ENCODE measurements around the gene RBM34. TPM values are rescaled to one million over a fixed set of nuclear protein-coding genes. Genes with fewer than 3 reads are reported as not detected.

Gene RBM34
- 102 and 107 TPM in 2 replicates for total RNA-seq (2014; rRNA removed; shearing (Covaris generic))

GRCh38 chr1:235160957-235161684, at the start of gene RBM34:
TSS of gene RBM34 (minus strand) at chr1:235161250. CDS start at chr1:235161226, 24 bp downstream.

GRCh38 chr1:235128456-235129328, 32.4 kb downstream of the RBM34 start, which contains the start of gene TOMM20:
TSS of gene TOMM20 (minus strand) at chr1:235128837. CDS start at chr1:235128715, 122 bp downstream.

Small RNA genes lying within 50 kb of the gene (small RNA-seq; reads per million reads assigned to genes)
- gene AL732292.1 (not detected), gene MIR4753 (not detected), gene SNORA14B (1.8 reads per million, percentile 71 among the genes with 10 or more reads in this experiment)

Other genes with a start within 250 kb of the RBM34 start
- 153 and 155 TPM in 2 replicates for gene TOMM20, start 32.4 kb downstream of the RBM34 start, total RNA-seq (2014; rRNA removed; shearing (Covaris generic))
- 30.5 and 43.0 TPM in 2 replicates for gene ARID4B, start 166.9 kb upstream of the RBM34 start, total RNA-seq (2014; rRNA removed; shearing (Covaris generic))
- 18.8 and 20.1 TPM in 2 replicates for gene GGPS1, start 167.3 kb upstream of the RBM34 start, total RNA-seq (2014; rRNA removed; shearing (Covaris generic))
- 55.7 and 57.8 TPM in 2 replicates for gene TBCE, start 206.2 kb upstream of the RBM34 start, total RNA-seq (2014; rRNA removed; shearing (Covaris generic))

Data from A375 (cell line).